Neural cell (in vitro differentiated cells): ENCODE data around the gene QKI. TPM values are rescaled to one million over a fixed set of nuclear protein-coding genes. Genes with fewer than 3 reads are reported as not detected.

Source experiments
- H2AFZ ChIP-seq: fragments of 200-600, 300-800 bp; sonication (generic), shearing (Covaris generic); 2 replicates; pipeline ENCODE4 v1.6.0; 2014; ENCODE audit warnings: low read depth, mild to moderate bottlenecking, antibody characterized with exemption, low read length, moderate library complexity
- H3F3A ChIP-seq: fragments of 200-600 bp; shearing (Covaris generic); 2 replicates; pipeline ENCODE4 v1.6.1; 2016; ENCODE audit warnings: mild to moderate bottlenecking, moderate library complexity, mixed read lengths, antibody characterized with exemption, low read length; ENCODE audit not compliant: insufficient read depth, poor library complexity, severe bottlenecking
- H3K27ac ChIP-seq: fragments of 200-600, 300-800 bp; sonication (generic), shearing (Covaris generic); 2 replicates; pipeline ENCODE4 v1.5.1; 2014; ENCODE audit warnings: mild to moderate bottlenecking, low read length, moderate library complexity
- H3K27me3 ChIP-seq: fragments of 300-800, 200-600 bp; sonication (generic), shearing (Covaris generic); 2 replicates; pipeline ENCODE4 v1.6.0; 2014; ENCODE audit warnings: mild to moderate bottlenecking, low read depth, low read length, moderate library complexity; ENCODE audit not compliant: insufficient read depth
- H3K36me3 ChIP-seq: fragments of 300-800, 200-600 bp; sonication (generic), shearing (Covaris generic); 2 replicates; pipeline ENCODE4 v1.5.1; 2014; ENCODE audit warnings: mild to moderate bottlenecking, antibody characterized with exemption, low read length, moderate library complexity; ENCODE audit not compliant: insufficient read depth
- H3K4me2 ChIP-seq: fragments of 300-800, 200-600 bp; sonication (generic), shearing (Covaris generic); 2 replicates; pipeline ENCODE4 v1.6.0; 2014; ENCODE audit warnings: mild to moderate bottlenecking, low read length
- H3K4me3 ChIP-seq: fragments of 300-800, 200-600 bp; sonication (generic), shearing (Covaris generic); 2 replicates; pipeline ENCODE4 v1.5.1; 2014; ENCODE audit warnings: mild to moderate bottlenecking, low read length, moderate library complexity
- H3K79me2 ChIP-seq: fragments of 200-600 bp; shearing (Covaris generic); replicated peaks from 2 replicates; pipeline ENCODE4 v1.6.0; 2014; ENCODE audit warnings: mild to moderate bottlenecking, low read length, moderate library complexity; ENCODE audit not compliant: insufficient read depth
- H3K9ac ChIP-seq: fragments of 300-800, 200-600 bp; sonication (generic), shearing (Covaris generic); 2 replicates; pipeline ENCODE4 v1.6.1; 2016; ENCODE audit warnings: mild to moderate bottlenecking, low read length, mixed read lengths
- H3K9me2 ChIP-seq: fragments of 200-600 bp; shearing (Covaris generic); 2 replicates; pipeline ENCODE4 v1.6.1; 2016; ENCODE audit warnings: mild to moderate bottlenecking, low read length, mixed read lengths; ENCODE audit not compliant: insufficient read depth
- H3K9me3 ChIP-seq: fragments of 200-600, 300-800 bp; sonication (generic), shearing (Covaris generic); 2 replicates; pipeline ENCODE4 v1.6.1; 2016; ENCODE audit warnings: mild to moderate bottlenecking, mixed run types, low read length, moderate library complexity, mixed read lengths
- H4K20me1 ChIP-seq: fragments of 200-600 bp; shearing (Covaris generic); 2 replicates; pipeline ENCODE4 v1.6.1; 2016; ENCODE audit warnings: mild to moderate bottlenecking, mixed run types; ENCODE audit not compliant: insufficient read depth
- CTCF ChIP-seq: fragments of 450-650 bp; IDR thresholded peaks from 2 replicates; pipeline ENCODE4 v1.5.1; 2014; ENCODE audit warnings: antibody characterized with exemption, mild to moderate bottlenecking, moderate library complexity; ENCODE audit not compliant: poor library complexity, severe bottlenecking
- EP300 ChIP-seq: fragments of 450-650 bp; conservative IDR thresholded peaks from 2 replicates; pipeline ENCODE4 v1.6.1; 2014; ENCODE audit warnings: antibody characterized with exemption, mild to moderate bottlenecking, moderate library complexity; ENCODE audit not compliant: poor library complexity, severe bottlenecking
- EZH2 ChIP-seq: fragments of 200-600, 300-800 bp; shearing (Covaris generic), sonication (generic); IDR thresholded peaks from 2 replicates; pipeline ENCODE4 v1.6.1; 2014; ENCODE audit warnings: antibody characterized with exemption, low read length, borderline replicate concordance, mild to moderate bottlenecking; ENCODE audit not compliant: insufficient read depth, poor library complexity, severe bottlenecking
- MXI1 ChIP-seq: fragments of 450-650 bp; conservative IDR thresholded peaks from 2 replicates; pipeline ENCODE4 v1.6.1; 2014; ENCODE audit warnings: antibody characterized with exemption, mild to moderate bottlenecking; ENCODE audit not compliant: poor library complexity, severe bottlenecking
- POLR2AphosphoS5 ChIP-seq: IDR thresholded peaks from 2 replicates; pipeline ENCODE4 v1.6.1; 2012
- RAD21 ChIP-seq: fragments of 450-650 bp; conservative IDR thresholded peaks from 2 replicates; pipeline ENCODE4 v1.6.1; 2014; ENCODE audit warnings: antibody characterized with exemption, mild to moderate bottlenecking, moderate library complexity
- REST ChIP-seq: IDR thresholded peaks from 2 replicates; pipeline ENCODE4 v1.6.1; 2012; ENCODE audit warnings: borderline replicate concordance
- SMC3 ChIP-seq: fragments of 450-650 bp; conservative IDR thresholded peaks from 2 replicates; pipeline ENCODE4 v1.6.1; 2014; ENCODE audit warnings: antibody characterized with exemption, mild to moderate bottlenecking, moderate library complexity; ENCODE audit not compliant: poor library complexity
- TAF1 ChIP-seq: IDR thresholded peaks from 2 replicates; pipeline ENCODE4 v1.6.1; 2012; ENCODE audit warnings: low read depth
- polyA plus RNA-seq: library from polyadenylated mRNA; depleted of rRNA; stranded (reverse); fragments of >200 nt; gene quantifications from 2 replicates; pipeline ENCODE4 v1.2.3, GENCODE V29; 2014

The QKI gene
- polyA plus RNA-seq, 1 donor from 2014 or later: 39.0 TPM

- Histone ChIP-seq H3K4me2 (no peak overlapping the region), H3K9me3 (peaks cover 5% of the 10 kb centered on the region), H3K9me2 (no peaks in the 10 kb centered on the region), H3K36me3 (peaks cover 14% of the 10 kb centered on the region), H4K20me1 (no peaks in the 10 kb centered on the region), H3F3A (no peaks in the 10 kb centered on the region), H3K79me2 (no peaks in the 10 kb centered on the region), H3K4me3 (no peak overlapping the region), H2AFZ (no peak overlapping the region), H3K27ac (no peak overlapping the region), H3K9ac (no peak overlapping the region), H3K27me3 (no peaks in the 10 kb centered on the region)
- TF ChIP-seq EZH2 (no peak), POLR2AphosphoS5 (no peak), EP300 (no peak), REST (no peak), SMC3 (no peak), RAD21 (no peak), CTCF (no peak), TAF1 (no peak), MXI1 (no peak)
Measured at GRCh38 chr6:163571730-163572129, 157.2 kb downstream of the QKI start.

- Histone ChIP-seq H3K36me3 (peaks cover 14% of the 10 kb centered on the region), H3F3A (no peaks in the 10 kb centered on the region), H3K9ac (no peak overlapping the region), H2AFZ (no peak overlapping the region), H3K9me3 (peaks cover 5% of the 10 kb centered on the region), H3K4me3 (no peak overlapping the region), H3K27me3 (no peaks in the 10 kb centered on the region), H4K20me1 (no peaks in the 10 kb centered on the region), H3K27ac (no peak overlapping the region), H3K79me2 (no peaks in the 10 kb centered on the region), H3K9me2 (no peaks in the 10 kb centered on the region), H3K4me2 (no peak overlapping the region)
- TF ChIP-seq EP300 (no peak), POLR2AphosphoS5 (no peak), TAF1 (no peak), CTCF (no peak), SMC3 (no peak), RAD21 (no peak), MXI1 (no peak), EZH2 (no peak), REST (no peak)
Measured at GRCh38 chr6:163572612-163573011, 158.1 kb downstream of the QKI start.
